NCI-H128 (cell line): ENCODE measurements around the gene AGPAT2.
"Not testable (repeated sequence)": the region's sequence is repeated elsewhere in the genome, so short reads cannot be mapped to it uniquely, and the experiment has no call there.

ENCODE experiments used
- DNase-seq: peaks from one replicate; lab custom pipeline; 2025; ENCODE audit not compliant: unreplicated experiment; lab: John Stamatoyannopoulos, UW

The AGPAT2 gene

DNA sequence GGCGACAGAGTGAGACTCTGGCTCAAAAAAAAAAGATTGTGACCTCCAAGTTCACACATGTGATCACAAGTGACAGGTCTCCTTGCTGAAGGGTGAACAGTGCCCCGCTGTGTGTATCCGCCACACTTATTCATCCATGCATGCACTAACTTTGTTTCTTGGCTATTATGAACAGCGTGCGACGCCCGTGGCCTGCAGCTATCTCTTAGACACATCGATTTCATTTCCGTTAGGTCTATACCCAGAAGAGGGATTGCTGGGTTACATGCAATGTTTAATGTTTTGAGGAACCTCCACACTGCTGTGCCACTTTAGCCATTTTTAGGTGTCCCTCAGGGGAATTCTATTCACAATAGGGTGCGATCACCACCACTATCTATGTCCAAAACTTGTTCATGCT lies 36.6 kb downstream of the AGPAT2 start:
- DNase-seq: no peak

DNA sequence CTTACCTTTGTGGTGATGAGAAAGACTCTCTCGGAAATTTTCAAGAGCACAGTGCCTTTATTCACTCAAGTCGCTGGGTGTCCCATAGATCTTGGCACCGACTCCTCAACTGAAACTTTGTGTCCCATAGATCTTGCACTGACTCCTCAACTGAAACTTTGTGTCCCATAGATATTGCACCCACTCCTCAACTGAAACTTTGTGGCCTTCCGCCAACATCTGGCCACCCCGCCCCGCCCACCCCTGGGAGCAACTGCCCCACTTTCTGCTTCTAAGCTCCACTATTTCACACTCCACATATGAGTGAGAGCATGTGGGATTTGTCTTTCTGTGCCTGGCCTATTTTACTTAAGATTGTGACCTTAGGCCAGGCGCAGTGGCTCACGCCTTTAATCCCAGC lies 37.2 kb downstream of the AGPAT2 start:
- no peak for DNase-seq

GRCh38 chr9:136648751-136649150 lies 38.5 kb downstream of the AGPAT2 start:
- no peak for DNase-seq

GRCh38 chr9:136646827-136647711 lies 40.2 kb downstream of the AGPAT2 start:
- DNase-seq: no peak

- no peak for DNase-seq
Observed at GRCh38 chr9:136645903-136646754, 41.1 kb downstream of the AGPAT2 start.

- no peak for DNase-seq
Observed at GRCh38 chr9:136645352-136645902, 41.8 kb downstream of the AGPAT2 start.

GRCh38 chr9:136644593-136645351 lies 42.5 kb downstream of the AGPAT2 start:
- no peak for DNase-seq

- DNase-seq: peak; percentile 38
Observed at GRCh38 chr9:136644343-136644592, 43.0 kb downstream of the AGPAT2 start.

DNA sequence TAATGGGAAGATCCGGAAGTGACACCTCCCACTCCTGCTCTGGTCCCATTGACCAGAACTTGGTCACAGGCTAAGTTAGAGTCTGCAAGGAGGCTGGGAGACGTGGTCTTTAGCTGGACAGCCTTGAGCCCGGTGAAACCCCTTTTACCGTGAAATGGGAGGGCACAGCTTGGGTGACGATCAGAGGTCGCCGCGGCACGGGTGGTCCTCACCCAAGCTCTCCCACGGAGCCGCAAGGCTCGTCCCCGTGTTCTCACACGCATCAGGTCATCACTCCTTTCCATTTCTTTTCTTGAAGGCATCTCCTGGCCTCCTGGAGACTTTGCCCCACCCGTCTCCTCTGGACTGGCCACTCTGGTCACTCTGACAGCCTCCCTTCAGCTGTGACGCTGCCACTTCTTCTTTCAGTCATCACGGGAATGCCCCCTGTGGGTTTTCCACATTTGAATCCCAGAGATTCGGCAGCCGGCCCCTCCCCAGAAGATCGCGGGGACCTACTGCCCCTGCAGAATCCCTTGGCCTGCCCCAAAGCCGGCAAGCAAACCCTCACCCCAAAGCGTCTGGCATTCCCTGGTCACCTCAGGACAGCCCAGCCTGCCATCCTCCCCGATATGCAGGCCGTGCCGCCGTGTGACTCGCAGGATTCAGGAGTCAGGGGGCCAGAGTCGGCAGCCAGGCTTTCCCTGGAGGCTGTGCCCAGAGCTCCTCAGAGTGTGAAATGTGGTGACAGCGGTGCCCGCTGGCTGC lies 43.5 kb downstream of the AGPAT2 start:
- no peak for DNase-seq

- no peak for DNase-seq
Observed at GRCh38 chr9:136642439-136642921, 44.8 kb downstream of the AGPAT2 start.

DNA sequence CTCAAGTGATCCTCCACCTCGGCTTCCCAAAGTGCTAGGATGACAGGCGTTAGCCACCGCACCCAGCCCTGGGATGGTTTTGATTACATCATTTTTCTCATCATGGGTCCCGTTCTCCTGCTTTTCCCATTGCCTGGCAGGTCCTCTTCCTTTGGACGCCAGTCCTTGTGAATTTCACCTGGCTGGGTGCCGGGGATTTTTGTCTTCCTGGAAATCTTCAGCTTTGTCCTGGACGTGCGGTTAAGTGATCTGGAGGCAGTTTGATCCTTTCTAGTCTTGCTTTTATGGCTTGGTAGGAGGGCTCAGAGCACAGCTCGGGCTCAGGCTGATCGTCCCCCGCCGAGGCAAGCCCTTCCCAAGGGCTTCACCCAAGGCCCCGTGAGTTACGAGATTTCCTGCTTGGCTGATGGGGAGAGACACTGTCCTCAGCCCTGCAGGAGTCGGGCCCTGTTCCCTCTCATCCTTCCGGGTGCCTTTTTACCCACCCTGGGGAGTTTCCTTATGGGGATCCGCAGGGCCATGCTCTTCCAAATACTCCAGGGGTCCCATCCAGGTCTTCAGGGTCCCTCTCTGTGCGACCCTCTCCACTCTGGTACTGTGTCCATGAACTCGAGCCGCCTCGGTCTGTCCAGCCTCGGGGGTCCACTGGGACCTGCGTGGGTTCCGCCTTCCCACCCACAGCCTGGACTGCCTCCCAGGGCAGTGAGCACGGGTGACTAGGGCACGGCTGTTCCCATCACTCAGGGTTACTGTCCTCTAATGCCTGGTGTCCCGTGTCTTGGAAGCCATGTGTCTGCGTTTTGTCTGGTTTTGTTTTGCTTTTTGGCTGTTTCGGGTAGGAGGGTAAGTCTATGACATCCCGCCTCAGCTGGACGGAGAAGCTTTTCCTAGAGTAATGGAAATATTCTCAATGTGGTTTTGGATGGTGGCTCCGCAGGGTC lies 46.8 kb downstream of the AGPAT2 start:
- no peak for DNase-seq

- no peak for DNase-seq
Observed at GRCh38 chr9:136634904-136635303, 52.4 kb downstream of the AGPAT2 start.

DNA sequence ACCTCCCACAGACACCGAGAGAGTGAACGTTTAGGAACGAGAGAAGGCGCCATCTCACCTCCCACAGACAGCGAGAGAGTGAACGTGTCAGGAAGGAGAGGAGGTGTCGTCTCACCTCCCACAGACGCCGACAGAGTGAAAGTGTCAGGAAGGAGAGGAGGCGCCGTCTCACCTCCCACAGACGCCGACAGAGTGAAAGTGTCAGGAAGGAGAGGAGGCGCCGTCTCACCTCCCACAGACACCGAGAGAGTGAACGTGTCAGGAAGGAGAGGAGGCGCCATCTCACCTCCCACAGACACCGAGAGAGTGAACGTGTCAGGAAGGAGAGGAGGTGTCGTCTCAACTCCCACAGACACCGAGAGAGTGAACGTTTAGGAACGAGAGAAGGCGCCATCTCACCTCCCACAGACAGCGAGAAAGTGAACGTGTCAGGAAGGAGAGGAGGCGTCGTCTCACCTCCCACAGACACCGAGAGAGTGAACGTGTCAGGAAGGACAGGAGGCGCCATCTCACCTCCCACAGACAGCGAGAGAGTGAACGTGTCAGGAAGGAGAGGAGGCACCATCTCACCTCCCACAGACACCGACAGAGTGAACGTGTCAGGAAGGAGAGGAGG lies 54.7 kb downstream of the AGPAT2 start:
- not testable (repeated sequence) for DNase-seq

DNA sequence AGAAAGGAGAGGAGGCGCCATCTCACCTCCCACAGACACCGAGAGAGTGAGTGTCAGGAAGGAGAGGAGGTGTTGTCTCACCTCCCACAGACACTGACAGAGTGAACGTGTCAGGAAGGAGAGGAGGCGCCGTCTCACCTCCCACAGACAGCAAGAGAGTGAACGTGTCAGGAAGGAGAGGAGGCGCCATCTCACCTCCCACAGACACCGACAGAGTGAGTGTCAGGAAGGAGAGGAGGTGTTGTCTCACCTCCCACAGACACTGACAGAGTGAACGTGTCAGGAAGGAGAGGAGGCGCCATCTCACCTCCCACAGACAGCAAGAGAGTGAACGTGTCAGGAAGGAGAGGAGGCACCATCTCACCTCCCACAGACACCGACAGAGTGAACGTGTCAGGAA lies 55.2 kb downstream of the AGPAT2 start:
- DNase-seq: not testable (repeated sequence)

GRCh38 chr9:136631038-136632000 lies 55.9 kb downstream of the AGPAT2 start:
- peak; percentile 47 for DNase-seq

- DNase-seq: no peak
Observed at GRCh38 chr9:136630662-136630992, 56.6 kb downstream of the AGPAT2 start.

DNA sequence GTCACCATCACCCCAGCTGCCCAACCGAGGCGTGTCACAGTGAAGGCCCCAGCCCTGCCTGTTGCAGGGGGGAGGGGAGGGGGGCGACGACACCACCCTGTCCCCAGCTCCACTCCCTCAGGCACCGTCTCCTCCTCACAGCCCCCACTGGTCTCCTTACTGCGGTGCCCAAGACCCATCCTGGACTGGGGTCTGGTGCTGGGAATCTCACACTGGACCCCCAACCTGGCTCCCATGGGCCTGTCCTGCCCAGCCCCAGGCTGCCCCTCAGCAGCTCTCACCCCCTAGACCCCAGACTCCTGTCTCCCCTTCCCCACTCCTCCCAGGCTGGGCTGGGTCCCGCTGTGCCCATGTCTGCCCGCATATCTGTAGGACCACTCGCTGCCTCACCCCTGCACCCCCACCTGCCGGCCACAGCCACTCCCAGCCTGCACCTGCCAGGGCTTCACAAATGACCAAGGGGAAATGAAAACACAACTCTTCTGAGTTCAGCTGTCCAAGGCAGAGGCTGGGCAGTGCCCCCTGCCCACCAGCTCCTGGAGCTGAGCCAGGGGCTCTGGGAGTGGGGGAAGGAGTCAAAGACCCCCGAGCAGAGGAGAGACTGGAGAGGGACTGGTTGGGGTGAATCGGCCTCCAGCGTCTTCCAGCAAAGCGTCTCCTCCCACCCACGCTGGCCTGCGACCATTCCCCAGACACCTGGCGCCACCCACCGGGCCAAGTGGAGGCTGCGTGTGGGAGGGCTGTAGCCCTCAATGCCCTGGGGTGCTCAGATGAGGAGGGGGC lies 57.2 kb downstream of the AGPAT2 start:
- DNase-seq: peak; percentile 48
